ENCODE measurements around the gene PIH1D2. TPM values are rescaled to one million over a fixed set of nuclear protein-coding genes. Genes with fewer than 3 reads are reported as not detected.
"Not testable (repeated sequence)": the region's sequence is repeated elsewhere in the genome, so short reads cannot be mapped to it uniquely, and the experiment has no call there.

The PIH1D2 gene
- total RNA-seq, 2 donors from 2014 or later = 0.82 to 1.0 TPM

DNA sequence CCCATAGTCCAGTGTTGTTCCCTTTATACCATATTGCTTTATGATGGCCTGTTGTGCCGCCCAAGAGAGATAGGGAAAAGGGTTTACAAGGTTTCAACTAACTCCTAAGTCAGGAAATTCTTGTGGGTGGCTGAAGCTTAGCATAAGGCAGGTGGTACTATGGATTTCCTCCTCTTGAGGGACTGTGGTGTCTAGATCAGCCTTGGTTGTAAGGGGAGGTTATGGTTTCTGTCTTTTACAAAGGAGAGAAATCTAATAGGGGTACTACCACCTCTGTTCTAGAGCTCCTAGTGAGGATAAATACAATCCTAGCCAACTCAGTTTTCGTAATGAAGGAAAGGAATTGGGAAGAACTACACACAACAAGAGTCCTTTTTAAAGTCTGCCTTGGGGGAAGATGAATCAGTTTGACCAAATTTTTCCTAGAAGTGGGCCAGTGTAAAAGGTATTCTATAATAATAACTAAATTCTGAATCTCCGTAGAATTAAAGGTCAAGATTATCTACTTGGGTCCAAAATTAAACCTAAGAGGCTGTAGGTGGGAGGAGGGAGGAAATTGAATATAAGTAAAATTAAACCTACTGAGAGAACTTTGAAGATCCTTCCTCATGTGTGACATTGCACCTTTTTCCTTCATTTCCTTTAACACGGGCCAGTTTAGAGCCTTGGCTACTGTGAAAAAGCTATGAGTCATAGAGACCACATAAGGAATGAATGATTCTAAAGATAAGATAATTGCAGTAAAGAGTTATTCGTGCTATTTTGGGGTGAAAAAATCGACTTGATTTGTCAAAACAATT, 31.5 kb downstream of the PIH1D2 start:
- Histone ChIP-seq H3K36me3 (peaks cover 15% of the 10 kb centered on the region), H3K27ac (no peak overlapping the region), H3K9me3 (no peaks in the 10 kb centered on the region), H3K27me3 (no peaks in the 10 kb centered on the region), H3K9ac (ENCODE audit: low read depth in 2 of 2, low read length in 2 of 2) (no peak overlapping the region), H3K4me1 (no peaks in the 10 kb centered on the region), H3K4me3 (no peak overlapping the region)
- DNase-seq = no peak
- intact Hi-C loops (cut with DNase I) = no loop called here
- TF ChIP-seq, protein P1, sequence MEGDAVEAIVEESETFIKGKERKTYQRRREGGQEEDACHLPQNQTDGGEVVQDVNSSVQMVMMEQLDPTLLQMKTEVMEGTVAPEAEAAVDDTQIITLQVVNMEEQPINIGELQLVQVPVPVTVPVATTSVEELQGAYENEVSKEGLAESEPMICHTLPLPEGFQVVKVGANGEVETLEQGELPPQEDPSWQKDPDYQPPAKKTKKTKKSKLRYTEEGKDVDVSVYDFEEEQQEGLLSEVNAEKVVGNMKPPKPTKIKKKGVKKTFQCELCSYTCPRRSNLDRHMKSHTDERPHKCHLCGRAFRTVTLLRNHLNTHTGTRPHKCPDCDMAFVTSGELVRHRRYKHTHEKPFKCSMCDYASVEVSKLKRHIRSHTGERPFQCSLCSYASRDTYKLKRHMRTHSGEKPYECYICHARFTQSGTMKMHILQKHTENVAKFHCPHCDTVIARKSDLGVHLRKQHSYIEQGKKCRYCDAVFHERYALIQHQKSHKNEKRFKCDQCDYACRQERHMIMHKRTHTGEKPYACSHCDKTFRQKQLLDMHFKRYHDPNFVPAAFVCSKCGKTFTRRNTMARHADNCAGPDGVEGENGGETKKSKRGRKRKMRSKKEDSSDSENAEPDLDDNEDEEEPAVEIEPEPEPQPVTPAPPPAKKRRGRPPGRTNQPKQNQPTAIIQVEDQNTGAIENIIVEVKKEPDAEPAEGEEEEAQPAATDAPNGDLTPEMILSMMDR (IDR thresholded peaks at IDR 0.05) = no peak

DNA sequence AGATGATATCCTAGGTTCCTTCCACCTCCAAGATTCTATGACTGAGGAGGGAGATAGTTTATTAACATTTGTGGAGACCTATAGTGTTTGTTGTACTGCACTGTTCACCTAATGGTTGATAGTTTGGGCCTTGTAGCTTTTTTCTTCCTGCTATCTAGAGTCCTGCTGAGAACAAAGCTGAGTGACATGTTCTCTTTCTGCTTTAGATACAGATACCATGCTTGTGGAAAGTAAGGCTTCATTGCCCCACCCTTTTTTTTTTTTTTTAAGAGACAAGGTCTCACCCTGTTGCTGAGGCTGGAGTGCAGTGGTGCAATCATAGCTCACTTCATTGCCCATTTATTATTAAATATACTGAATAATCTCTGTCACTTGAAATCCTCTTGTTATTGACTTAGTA, 36.3 kb downstream of the PIH1D2 start:
- Histone ChIP-seq H3K4me1 (no peaks in the 10 kb centered on the region), H3K9ac (ENCODE audit: low read depth in 2 of 2, low read length in 2 of 2) (no peak overlapping the region), H3K27me3 (no peaks in the 10 kb centered on the region), H3K36me3 (peaks cover 15% of the 10 kb centered on the region), H3K9me3 (no peaks in the 10 kb centered on the region), H3K27ac (no peak overlapping the region), H3K4me3 (no peak overlapping the region)
- TF ChIP-seq, protein P1 (IDR thresholded peaks at IDR 0.05) = no peak
- intact Hi-C loops (cut with DNase I) = no loop called here
- no peak for DNase-seq

DNA sequence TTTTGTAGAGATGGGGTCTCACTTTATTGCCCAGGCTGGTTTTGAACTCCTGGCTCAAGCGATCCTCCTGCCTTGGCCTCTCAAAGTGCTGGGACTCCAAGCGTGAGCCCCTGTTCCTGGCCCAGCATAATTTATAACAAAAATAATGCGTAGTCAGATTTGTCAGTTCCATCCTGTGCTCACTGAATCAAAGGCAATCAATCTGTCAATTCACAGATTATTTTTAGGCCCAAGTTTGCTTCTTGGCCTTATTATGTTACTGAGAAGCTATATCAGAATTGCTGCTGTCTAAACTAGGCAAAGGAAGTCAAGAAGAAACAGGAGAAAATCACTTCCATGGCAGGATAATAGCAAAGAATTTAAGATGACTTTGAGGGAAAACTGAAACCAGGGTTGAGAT, 39.9 kb downstream of the PIH1D2 start:
- TF ChIP-seq, protein P1 (IDR thresholded peaks at IDR 0.05) = no peak
- no peak overlapping the region for H3K27ac ChIP-seq
- no peak overlapping the region for H3K9ac ChIP-seq (ENCODE audit: low read depth in 2 of 2, low read length in 2 of 2)
- no peaks in the 10 kb centered on the region for H3K9me3 ChIP-seq
- no peak overlapping the region for H3K4me3 ChIP-seq
- no peak for DNase-seq
- intact Hi-C loops (cut with DNase I) = no loop called here
- no peaks in the 10 kb centered on the region for H3K4me1 ChIP-seq
- H3K27me3 ChIP-seq = no peaks in the 10 kb centered on the region
- peaks cover 8% of the 10 kb centered on the region for H3K36me3 ChIP-seq

DNA sequence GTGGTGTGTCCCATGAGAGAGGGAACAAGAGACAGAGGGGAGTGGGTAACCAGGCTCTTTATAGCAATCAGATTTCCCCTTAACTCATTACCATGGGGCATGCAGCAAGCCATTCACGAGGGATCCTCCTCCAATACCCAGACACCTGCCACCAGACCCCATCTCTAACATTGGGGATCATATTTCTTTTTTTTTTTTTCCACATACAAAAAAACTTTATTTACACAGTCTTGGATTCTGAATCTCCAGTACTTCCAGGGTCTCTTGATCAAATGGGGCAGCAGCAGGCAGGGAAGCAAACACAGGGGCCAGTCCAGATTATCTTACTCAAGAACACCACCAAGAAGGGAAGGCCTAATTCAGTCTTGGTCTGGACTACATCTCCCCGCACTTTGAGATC, 44.4 kb downstream of the PIH1D2 start:
- TF ChIP-seq, protein P1 (IDR thresholded peaks at IDR 0.05) = no peak
- H3K4me1 ChIP-seq = no peaks in the 10 kb centered on the region
- no peak overlapping the region for H3K27ac ChIP-seq
- DNase-seq = no peak
- H3K4me3 ChIP-seq = no peak overlapping the region
- intact Hi-C loops (cut with DNase I) = no loop called here
- H3K27me3 ChIP-seq = no peaks in the 10 kb centered on the region
- H3K9me3 ChIP-seq = no peaks in the 10 kb centered on the region
- no peaks in the 10 kb centered on the region for H3K36me3 ChIP-seq
- H3K9ac ChIP-seq (ENCODE audit: low read depth in 2 of 2, low read length in 2 of 2) = no peak overlapping the region

DNA sequence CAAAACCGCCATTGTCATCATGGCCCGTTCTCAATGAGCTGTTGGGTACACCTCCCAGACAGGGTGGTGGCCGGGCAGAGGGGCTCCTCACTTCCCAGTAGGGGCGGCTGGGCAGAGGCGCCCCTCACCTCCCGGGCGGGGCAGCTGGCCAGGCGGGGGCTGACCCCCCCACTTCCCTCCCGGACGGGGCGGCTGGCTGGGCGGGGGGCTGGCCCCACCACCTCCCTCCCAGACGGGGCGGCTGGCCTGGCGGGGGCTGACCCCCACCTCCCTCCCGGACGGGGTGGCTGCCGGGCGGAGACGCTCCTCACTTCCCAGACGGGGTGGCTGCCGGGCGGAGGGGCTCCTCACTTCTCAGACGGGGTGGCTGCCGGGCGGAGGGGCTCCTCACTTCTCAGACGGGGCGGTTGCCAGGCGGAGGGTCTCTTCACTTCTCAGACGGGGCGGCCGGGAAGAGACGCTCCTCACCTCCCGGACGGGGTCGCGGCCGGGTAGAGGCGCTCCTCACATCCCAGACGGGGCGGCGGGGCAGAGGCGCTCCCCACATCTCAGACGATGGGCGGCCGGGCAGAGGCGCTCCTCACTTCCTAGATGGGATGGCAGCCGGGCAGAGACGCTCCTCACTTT, 46.9 kb downstream of the PIH1D2 start:
- H3K9me3 ChIP-seq; H3K4me1 ChIP-seq; DNase-seq; H3K4me3 ChIP-seq; H3K36me3 ChIP-seq; H3K27ac ChIP-seq; H3K27me3 ChIP-seq; H3K9ac ChIP-seq (ENCODE audit: low read depth in 2 of 2, low read length in 2 of 2); intact Hi-C loops (cut with DNase I): not testable (repeated sequence)

DNA sequence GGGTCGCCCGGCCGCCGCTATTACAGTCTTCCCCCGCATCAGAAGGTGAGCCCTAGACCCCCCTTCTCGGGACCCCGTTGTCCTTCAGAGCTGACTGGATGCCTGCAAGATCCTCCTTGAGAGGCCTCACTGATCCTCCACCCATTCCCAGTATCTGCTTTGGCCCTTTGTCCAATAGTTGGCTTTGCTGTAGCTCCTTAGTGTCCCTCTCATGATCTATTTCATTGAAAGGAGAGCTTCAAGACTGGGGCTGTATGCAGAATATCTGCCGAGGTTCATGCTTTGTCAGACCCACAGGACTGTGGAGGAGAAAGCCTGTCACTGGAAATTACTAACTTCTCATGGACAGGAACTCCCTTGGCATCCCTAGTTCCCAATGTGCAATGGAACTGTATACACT, 48.1 kb downstream of the PIH1D2 start:
- TF ChIP-seq, protein P1 (IDR thresholded peaks at IDR 0.05) = no peak
- no peak for DNase-seq
- Histone ChIP-seq H3K4me3 (peak overlapping the region; percentile 85), H3K9me3 (no peaks in the 10 kb centered on the region), H3K9ac (ENCODE audit: low read depth in 2 of 2, low read length in 2 of 2) (peak overlapping the region; percentile 92 to 98), H3K4me1 (no peaks in the 10 kb centered on the region), H3K27me3 (no peaks in the 10 kb centered on the region), H3K27ac (peak overlapping the region; percentile 75), H3K36me3 (no peaks in the 10 kb centered on the region)
- intact Hi-C loops (cut with DNase I) = no loop called here

All from colonic mucosa (tissue), 4 donors.